HG03565 (cell line): ENCODE data around the gene ANXA2R.
A peak's percentile ranks its signal among the peaks of the same experiment; 100 is the strongest.
"Not testable (repeated sequence)": the region's sequence is repeated elsewhere in the genome, so short reads cannot be mapped to it uniquely, and the experiment has no call there.

ENCODE experiments used
- ATAC-seq: cut with Tn5 transposase; IDR thresholded peaks from one replicate; pipeline ENCODE4 v1.9.1; 2021; ENCODE audit warnings: mild to moderate bottlenecking, moderate library complexity; ENCODE audit not compliant: unreplicated experiment

ANXA2R gene

DNA sequence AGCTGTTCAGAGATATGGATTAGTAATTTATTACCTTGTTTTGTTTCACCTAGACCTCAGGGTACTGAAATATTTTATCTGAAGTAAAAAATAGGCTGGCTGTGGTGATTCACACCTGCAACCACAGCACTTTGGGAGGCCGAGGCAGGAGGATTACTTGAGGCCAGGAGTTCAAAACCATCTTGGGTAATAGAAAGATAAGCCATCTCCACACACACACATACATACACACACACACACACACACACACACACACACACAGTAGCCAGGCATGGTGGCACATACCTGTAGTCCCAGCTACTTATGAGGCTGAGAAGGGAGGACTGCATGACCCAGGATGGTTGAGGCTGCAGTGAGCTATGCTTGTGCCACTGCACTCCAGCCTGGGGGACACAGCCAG is 3.7 kb downstream of the ANXA2R start:
- ATAC-seq = no peak

DNA sequence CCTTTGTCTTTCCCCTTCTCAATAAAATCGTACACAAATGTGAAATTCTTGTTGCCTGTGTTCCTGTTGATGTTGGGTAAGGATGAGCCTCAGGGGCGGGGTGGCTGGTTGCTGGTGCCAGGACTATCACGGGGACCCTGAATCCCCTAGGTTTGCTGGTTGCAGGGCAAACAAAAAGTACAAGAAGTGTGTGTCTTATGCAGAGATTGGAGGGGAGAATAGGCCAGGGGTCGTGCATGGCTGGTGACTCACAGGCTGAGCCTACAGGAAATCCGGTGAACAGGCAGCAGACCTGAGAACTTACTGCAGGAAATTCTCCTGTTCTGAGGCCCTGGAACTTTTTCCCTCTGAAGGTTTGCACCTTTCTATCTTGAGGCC is 5.5 kb downstream of the ANXA2R start:
- no peak for ATAC-seq

DNA sequence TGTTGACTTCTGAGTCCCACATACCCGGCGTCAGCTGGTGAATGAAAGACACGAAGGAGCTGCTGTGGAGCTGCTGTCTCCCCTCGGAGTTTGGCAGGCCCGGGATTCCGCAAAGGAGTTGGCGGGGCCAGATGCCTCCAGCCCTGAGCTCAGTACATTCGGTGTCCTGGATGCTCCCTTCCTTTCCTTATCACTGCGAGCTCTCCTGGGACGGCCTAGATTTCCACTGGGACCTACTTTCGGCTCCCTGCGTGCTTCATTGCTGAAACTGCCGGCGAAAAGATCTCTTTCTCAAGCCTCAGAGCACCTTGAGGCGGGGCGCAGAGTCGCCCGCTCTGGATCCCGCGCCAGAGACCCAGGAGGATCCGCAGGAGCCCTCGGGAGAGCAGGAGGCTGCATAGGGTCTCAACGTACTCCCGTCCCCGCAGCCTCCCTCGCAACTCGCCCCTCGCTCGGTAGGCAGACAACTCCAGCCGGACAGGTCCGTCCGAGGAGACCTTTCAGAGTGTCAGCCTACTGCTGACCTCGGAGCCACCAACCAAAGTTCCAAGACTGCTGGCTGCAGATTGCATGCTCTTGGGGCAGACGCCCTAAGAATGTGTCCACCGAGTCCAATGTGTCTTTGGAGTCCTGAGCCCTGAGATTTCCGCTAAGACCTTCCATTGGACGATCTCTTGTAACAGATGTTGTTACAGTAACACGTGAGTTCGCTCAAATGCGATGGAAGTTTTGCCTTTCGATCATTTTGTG is 6.1 kb downstream of the ANXA2R start:
- ATAC-seq = no peak

DNA sequence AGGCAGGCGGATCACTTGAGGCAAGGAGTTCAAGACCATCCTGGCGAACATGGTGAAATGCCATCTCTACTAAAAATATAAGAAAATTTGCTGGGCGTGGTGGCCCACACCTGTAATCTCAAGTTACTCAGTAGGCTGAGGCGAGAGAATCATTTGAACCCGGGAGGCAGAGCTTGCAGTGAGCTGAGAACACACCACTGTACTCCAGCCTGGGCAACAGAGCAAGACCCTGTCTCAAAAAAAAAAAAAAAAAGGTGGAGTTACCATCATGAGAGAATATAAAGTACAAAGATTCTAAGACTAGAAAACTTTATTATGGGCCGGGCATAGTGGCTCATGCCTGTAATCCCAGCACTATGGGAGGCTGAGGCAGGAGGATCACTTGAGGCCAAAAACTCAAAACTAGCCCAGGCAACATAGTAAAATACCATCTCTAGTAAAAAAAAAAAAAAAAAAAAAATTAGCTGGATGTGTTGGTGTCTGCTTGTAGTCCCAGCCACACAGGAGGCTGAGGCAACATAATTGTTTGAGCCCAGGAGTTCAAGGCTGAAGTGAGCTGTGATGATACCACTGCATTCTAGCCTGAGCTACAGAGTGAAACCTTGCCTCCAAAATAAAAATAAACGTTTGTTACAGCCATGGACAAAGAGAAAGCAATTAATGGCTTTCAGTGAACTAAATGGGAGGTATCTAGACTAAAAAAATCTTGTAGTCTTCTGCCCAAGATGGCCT is 12.9 kb downstream of the ANXA2R start:
- no peak for ATAC-seq

DNA sequence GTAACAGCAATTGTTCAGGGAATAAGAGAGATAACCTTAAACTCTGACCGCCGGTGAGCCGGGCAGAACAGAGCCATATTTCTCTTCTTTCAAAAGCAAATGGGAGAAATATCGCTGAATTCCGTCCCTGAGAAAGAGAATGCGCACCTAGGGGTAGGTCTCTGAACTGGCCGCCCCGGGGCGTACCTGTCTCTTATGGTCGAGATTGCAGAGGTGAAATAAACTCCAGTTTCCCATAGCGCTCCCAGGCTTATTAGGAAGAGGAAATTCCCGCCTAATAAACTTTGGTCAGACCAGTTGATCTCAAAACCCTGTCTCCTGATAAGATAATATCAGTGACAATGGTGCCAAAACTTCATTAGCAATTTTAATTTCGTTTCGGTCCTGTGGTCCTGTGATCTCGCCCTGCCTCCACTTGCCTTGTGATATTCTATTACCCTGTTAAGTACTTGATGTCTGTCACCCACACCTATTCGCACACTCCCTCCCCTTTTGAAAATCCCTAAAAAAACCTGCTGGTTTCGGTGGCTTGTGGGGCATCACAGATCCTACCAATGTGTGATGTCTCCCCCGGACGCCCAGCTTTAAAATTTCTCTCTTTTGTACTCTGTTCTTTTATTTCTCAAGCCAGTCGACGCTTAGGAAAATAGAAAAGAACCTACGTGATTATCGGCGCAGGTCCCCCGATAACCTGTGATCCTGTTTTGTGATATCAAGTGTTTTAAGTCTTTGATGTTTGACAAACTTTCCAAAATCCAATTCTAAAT is 14.8 kb downstream of the ANXA2R start:
- not testable (repeated sequence) for ATAC-seq

DNA sequence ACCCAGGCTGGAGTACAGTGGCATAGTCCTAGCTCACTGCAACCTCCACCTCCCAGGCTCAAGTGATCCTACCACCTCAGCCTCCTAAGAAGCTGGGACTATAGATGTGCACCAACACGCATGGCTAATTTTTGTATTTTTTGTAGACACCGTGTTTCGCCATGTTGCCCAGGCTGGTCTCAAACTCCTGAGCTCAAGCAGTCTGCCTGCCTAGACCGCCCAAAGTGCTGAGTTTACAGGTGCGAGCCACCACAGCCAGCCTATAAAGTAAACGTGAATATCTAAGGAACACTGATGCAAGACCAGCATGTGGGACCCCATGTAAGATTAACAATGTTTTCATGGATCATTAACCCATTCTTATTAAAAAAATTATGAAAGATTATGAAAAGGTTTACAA is 15.9 kb downstream of the ANXA2R start:
- no peak for ATAC-seq

DNA sequence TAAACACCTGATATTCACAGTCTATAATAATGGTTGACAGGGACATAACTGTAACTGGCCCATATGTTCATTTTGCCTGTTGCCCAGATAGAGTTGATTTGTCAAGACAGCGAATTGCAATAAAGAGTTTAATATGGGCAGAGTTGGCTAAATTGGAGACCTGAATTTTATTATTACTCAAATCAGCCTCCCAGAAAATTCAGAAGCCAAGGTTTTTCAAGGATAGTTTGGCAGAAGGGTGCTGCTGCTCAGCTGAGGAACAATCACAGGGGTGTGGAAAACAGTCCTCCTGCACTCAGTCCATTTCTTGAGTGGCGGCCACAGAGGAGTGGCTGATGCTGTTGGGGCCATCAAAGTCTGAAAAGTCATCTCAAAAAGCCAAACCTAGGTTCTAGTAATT is 19.0 kb downstream of the ANXA2R start:
- no peak for ATAC-seq

DNA sequence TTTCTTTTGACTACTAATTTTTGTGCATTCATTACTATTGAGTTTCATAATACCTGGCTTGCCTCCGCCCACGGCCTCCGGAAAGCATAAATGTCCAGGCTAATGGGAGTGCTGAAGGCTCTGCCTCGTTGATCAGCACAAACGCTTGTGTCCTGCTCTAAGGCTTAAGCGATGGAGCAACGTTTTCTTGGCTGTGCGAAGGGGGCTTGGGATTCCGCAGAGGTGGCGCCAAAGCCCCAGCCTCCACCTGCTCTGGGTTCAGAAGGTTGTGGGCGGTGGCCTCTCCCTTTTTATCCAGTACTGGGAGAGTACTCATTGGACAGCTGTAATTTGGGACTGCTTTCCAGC is 19.7 kb downstream of the ANXA2R start:
- peak; percentile 14 for ATAC-seq

DNA sequence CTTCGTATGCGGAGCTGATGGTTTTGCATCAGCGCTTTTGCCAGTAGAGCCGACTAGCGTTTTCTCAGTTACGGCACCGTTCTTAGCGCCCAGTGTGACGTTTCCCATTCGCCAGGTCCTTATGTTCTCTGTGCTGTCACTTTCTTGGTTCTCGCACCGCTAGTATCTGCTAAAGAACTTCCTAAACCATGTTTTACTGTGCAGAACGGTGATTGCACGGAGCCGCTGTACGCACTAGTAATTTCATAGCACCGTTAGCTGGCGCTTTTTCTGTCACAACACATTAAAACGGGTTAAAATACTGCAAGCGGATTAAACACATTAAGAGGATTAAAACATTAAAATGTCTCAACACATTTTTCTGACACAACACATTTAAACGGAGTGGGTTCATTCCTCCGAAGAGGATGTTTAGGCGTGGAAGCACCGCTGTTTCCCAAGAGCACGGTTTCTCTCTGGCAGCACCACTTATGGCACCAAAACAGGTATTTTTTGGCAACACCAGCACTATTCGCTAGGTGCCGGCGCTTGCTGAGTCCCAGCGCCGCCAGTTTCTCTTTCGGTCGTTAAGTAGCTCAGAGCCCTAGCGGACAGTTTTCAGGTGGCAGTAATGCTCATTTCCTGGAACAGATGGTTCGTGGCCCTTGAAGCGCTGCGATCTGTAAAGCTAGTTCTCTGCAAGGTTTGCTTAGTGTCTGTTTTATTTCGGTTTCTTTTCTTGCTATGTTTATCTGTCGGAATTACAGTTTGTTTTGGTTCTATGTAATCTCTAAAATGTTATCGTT is 20.3 kb downstream of the ANXA2R start:
- peak; percentile 72 for ATAC-seq

DNA sequence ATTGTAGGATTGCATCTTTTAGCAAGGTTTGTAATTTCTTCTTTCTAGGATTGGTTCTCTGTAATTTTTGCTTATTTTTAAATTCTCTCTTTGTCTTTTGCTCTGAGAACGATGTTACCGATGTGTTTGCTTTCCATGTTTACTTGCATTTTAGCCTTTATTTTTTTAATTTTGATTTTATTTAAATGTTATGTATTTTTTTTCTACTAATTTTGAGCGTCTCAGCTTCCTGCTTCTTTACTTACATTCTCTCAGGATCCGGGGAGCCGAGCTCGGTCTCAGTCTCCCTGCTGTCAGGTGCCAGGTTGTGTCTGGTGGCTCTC is 20.9 kb downstream of the ANXA2R start:
- no peak for ATAC-seq

DNA sequence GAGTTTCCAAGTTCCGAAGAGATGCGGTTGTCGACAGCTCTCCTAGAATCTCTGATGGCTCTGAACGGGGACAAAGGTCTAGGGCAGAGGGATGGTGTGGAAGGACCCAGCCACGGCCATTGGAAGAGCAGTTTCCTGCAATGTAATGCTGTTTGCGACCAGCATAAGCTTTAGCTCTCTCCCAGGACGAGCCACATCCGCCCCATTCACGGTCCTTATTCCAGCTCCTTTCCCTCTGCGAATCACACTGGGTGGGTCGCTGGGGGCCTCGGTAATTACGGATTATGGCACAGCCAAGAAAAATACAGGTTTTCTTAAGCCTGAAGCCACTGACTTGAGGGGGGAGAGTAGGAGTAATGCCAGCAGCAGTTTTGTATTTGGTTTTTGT is 22.7 kb downstream of the ANXA2R start:
- ATAC-seq = no peak

DNA sequence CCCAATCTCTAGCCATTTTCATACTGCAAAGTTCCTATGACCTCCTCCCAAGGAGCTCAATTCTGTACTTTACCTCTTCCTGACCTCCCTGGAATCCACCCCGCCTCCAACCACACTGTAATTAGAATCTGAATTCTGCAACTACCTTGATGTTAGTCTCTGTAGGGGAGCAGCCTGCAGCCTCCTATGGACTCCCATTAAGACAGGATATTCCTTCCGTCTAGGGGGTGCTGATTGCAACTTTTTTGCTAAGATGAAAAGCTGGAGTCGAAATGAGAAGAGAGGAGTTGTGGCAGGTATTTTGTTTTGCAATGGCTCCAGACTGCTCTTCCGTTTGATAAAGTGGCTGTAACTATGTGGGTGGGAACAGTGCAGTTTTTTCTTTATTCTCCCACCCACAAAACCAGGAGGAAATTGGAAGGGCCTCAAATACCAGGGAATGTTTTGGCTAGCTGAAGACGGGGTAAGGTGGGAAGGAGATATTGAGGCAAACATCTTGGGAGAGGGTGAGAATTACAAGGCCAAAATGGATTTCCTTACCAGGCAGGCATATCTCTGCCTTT is 23.8 kb downstream of the ANXA2R start:
- ATAC-seq = no peak

DNA sequence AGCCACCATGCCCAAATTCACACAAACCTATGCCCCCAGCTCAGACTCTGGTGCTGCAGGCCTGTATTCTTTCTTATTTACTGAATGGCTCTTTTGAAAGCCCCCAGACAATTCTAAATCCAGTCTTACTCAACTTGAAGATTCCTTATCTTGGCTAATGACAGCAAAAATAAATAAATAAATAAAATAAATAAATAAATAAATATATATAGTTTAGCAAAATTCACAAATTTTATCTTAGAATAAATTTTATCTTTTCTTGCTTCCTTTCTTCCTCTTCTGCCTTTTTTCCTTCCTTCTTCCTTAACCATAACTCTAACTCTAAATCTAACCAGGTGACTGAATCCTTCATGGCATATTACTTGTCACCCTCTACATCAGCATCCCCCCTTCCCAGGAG is 25.6 kb downstream of the ANXA2R start:
- ATAC-seq = no peak

DNA sequence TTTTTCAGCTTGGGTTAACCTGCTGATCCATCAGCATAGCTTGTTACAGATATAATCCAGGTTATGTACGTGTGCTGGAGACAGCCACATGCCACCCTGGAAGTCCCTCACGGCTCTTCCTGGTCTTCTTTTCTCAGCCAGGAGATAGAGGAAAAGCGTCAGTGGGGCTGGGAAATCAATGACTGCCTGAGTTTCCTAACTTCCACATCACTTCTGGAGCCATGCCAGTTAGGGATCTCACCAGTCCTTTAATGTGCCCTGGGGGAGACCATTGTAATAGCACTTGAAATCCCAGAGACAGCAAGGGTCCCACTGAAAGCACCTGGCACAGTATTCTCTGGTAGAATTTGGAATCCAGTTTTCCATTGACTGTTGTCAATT is 29.2 kb downstream of the ANXA2R start:
- no peak for ATAC-seq

DNA sequence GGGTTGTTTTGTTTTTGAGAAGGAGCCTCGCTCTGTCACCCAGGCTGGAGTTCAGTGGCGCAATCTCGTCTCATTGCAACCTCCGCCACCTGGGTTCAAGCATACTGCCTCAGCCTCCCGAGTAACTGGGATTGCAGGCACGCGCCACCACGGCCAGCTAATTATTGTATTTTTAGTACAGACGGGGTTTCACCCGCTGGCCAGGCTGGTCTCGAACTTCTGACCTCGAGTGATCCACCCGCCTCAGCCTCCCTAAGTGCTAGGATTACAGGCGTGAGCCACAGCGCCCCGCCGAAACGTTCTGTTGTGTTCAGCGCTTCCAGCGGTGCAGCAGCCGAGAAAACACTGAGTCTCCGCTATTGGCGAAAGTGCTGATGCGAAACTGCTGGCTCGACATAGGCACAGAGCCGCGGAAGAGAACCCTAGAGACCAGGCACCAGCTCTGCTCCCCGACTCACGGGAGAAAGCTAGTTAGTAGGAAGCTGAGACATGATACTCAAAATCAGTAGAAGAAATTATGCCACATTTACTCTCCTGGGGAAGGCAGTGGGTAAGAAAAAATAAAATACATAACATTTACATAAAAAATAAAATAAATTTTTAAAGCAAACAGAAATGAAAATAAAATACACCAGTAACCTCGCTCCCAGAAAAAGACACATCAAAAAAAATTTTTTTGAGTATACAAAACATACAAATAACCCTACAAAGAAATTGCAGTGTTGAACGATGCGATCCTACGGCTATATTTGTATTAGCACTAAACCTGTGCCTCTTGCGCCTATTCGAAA is 31.6 kb downstream of the ANXA2R start:
- ATAC-seq = peak; percentile 29

DNA sequence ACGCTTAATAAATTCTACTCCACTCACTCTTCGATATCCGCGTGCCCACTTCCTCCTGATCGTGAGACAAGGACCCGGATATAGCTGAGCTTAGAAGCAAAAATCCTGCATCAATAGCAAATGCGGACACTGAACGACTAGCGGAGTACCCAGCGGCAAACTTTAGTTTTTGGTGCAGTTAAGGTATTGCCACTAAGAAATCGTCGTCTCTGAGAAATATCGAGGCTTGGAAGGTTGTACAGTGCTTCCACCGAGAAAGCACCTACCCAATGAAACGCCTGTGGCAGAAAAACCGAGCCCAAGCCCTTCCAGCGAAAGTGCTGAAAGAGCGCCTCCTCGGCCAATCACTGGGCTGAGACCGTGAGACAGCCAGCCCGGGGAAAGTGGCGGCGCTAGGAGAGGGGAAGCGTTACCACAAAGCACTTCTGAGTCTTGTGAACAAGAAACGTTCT is 32.2 kb downstream of the ANXA2R start:
- ATAC-seq = peak; percentile 30

DNA sequence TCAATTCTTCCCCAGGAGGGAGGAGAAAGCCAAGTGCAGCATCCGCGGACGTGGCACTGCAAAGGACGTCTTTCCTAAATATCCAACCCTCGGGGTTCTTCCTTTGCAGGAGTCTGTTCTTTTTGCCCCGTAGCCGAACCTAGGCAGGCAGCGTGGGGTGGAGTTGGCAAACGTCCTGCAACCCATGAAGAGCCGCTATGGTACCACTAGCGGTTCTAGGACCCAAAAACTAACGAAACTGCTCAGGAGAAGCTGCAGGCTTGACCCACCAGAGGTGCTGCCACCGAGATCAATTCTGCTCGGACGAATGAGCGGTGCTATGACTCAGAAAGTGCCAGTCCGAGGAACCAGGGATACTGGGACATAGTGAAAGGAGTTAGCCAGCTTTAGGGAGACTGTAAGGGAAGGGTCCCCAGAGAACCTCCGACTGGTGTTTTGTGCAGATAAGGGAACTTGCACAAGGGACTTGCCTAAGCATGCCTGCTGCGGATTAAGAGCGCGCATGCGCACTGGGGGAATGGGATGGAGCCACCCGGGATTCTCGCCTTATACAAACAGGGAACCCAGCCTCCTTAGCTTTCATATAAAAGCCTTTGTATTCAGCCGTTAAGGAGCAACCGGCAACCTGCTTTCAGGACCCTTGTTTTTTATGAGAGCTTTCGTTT is 32.7 kb downstream of the ANXA2R start:
- ATAC-seq = peak; percentile 12

DNA sequence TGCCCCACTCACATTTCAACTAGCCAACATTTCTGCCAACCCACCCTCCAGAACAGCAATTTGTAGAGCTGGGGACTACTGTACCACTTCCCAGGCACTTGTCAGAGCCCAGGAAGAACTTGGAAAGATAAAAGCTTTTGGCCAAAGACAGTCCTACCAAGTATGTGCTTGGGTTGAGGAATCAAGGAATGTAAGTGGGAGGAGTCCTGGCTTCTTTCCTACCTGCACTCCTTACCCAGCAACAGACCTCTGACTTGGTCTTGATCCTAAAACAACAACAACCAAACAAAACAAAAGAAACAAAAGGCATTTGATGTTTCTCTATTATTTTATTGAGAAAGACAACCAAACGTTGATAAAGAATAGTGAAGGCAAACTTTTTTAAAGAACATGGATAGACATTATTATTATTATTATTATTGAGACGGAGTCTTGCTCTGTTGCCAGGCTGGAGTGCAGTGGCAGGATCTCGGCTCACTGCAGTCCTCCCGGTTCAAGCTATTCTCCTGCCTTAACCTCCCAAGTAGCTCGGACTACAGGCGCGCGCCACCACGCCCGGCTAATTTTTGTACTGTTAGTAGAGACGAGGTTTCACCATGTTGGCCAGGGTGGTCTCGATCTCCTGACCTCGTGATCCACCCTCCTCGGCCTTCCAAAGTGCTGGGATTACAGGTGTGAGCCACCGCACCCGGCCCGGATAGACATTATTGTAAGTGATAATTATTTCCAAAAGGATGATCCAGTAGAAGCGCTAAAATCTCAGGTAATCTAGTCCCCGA is 33.5 kb downstream of the ANXA2R start:
- ATAC-seq = no peak

DNA sequence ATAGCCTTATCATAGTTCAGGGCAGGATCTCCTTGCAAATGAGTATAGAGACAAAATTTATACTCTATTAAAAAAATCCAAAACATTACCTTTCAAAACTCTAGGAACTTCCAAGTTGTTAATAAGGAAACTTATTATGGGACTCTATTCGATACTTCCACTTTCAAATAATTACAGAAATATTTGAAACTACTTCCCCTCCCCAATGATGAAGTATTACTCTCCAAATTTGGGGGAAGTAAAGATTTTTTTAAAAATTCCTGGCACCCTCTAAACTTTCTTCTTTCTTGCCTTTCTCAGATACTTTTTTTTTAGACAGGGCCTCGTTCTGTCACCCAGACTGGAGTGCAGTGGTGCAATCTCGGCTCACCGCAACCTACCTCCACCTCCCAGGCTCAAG is 35.1 kb downstream of the ANXA2R start:
- ATAC-seq = no peak
